GM12878 (cell line): ENCODE data around the gene PSMD11.

Experiments
- ATF3 ChIP-seq: IDR thresholded peaks from 2 replicates; pipeline ENCODE4 v1.6.1; 2011; ENCODE audit warnings: low read depth, mild to moderate bottlenecking, low read length, moderate library complexity, borderline replicate concordance; ENCODE audit errors: extremely low read depth
- CEBPB ChIP-seq, 2 experiments: fragments of 150-350 bp in 1 of 2; IDR thresholded peaks; 2 replicates each; pipeline ENCODE4 v1.6.1; 2012 to 2014; ENCODE audit warnings: low read depth in 2 of 2, low read length in 2 of 2, borderline replicate concordance in 1 of 2, inconsistent platforms in 1 of 2
- IRF3 ChIP-seq: fragments of 450-650 bp; IDR thresholded peaks from 2 replicates; pipeline ENCODE4 v1.6.1; 2014; ENCODE audit warnings: mild to moderate bottlenecking
- NR2F1 ChIP-seq: fragments of 450-650 bp; conservative IDR thresholded peaks from 2 replicates; pipeline ENCODE4 v1.6.1; 2017; ENCODE audit warnings: mild to moderate bottlenecking
- RB1 ChIP-seq: fragments of 450-650 bp; formaldehyde crosslinking; IDR thresholded peaks from 2 replicates; pipeline ENCODE4 v1.6.1; 2017; ENCODE audit warnings: mild to moderate bottlenecking, borderline replicate concordance
- SP1 ChIP-seq: IDR thresholded peaks from one replicate; pipeline ENCODE4 v1.6.1; 2011; ENCODE audit warnings: low read depth, low read length
- TF ChIP-seq, protein P1 (sequence below): IDR thresholded peaks from 2 replicates; pipeline ENCODE4 v1.6.1; 2012; ENCODE audit warnings: mild to moderate bottlenecking, low read depth, low read length
- TF ChIP-seq, protein P2 (sequence below), 3 experiments: IDR thresholded peaks in 2 of 3; conservative IDR thresholded peaks in 1 of 3; 2 replicates each; pipeline ENCODE4 v1.5.1; 2011; ENCODE audit warnings: low read depth in 3 of 3, low read length in 3 of 3, mild to moderate bottlenecking in 3 of 3, control low read depth in 2 of 3, moderate library complexity in 2 of 3, inconsistent platforms in 1 of 3, mixed read lengths in 1 of 3; ENCODE audit not compliant: control insufficient read depth in 2 of 3, insufficient read depth in 1 of 3; ENCODE audit errors: extremely low read depth in 1 of 3

DNA sequence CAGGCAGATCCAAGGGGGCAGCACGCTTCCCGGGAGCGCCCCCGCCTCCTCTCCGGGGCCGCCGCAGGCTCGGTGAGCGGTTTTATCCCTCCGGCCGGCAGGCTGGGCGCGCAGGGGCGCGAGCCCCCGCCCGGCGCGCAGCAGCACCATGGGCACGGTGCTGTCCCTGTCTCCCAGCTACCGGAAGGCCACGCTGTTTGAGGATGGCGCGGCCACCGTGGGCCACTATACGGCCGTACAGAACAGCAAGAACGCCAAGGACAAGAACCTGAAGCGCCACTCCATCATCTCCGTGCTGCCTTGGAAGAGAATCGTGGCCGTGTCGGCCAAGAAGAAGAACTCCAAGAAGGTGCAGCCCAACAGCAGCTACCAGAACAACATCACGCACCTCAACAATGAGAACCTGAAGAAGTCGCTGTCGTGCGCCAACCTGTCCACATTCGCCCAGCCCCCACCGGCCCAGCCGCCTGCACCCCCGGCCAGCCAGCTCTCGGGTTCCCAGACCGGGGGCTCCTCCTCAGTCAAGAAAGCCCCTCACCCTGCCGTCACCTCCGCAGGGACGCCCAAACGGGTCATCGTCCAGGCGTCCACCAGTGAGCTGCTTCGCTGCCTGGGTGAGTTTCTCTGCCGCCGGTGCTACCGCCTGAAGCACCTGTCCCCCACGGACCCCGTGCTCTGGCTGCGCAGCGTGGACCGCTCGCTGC is 43.3 kb downstream of the PSMD11 start:
- TF ChIP-seq RB1: no peak
- no peak for TF ChIP-seq CEBPB (IDR thresholded peaks at IDR 0.05; ENCODE audit: borderline replicate concordance in 1 of 2, low read depth in 2 of 2, low read length in 2 of 2)
- TF ChIP-seq, protein P1, sequence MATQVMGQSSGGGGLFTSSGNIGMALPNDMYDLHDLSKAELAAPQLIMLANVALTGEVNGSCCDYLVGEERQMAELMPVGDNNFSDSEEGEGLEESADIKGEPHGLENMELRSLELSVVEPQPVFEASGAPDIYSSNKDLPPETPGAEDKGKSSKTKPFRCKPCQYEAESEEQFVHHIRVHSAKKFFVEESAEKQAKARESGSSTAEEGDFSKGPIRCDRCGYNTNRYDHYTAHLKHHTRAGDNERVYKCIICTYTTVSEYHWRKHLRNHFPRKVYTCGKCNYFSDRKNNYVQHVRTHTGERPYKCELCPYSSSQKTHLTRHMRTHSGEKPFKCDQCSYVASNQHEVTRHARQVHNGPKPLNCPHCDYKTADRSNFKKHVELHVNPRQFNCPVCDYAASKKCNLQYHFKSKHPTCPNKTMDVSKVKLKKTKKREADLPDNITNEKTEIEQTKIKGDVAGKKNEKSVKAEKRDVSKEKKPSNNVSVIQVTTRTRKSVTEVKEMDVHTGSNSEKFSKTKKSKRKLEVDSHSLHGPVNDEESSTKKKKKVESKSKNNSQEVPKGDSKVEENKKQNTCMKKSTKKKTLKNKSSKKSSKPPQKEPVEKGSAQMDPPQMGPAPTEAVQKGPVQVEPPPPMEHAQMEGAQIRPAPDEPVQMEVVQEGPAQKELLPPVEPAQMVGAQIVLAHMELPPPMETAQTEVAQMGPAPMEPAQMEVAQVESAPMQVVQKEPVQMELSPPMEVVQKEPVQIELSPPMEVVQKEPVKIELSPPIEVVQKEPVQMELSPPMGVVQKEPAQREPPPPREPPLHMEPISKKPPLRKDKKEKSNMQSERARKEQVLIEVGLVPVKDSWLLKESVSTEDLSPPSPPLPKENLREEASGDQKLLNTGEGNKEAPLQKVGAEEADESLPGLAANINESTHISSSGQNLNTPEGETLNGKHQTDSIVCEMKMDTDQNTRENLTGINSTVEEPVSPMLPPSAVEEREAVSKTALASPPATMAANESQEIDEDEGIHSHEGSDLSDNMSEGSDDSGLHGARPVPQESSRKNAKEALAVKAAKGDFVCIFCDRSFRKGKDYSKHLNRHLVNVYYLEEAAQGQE: no peak
- TF ChIP-seq, protein P2, sequence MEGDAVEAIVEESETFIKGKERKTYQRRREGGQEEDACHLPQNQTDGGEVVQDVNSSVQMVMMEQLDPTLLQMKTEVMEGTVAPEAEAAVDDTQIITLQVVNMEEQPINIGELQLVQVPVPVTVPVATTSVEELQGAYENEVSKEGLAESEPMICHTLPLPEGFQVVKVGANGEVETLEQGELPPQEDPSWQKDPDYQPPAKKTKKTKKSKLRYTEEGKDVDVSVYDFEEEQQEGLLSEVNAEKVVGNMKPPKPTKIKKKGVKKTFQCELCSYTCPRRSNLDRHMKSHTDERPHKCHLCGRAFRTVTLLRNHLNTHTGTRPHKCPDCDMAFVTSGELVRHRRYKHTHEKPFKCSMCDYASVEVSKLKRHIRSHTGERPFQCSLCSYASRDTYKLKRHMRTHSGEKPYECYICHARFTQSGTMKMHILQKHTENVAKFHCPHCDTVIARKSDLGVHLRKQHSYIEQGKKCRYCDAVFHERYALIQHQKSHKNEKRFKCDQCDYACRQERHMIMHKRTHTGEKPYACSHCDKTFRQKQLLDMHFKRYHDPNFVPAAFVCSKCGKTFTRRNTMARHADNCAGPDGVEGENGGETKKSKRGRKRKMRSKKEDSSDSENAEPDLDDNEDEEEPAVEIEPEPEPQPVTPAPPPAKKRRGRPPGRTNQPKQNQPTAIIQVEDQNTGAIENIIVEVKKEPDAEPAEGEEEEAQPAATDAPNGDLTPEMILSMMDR (IDR thresholded peaks at IDR 0.05 in 2 of 3, conservative IDR thresholded peaks at IDR 0.05 in 1 of 3; ENCODE audit: control insufficient read depth in 2 of 3, extremely low read depth in 1 of 3, insufficient read depth in 1 of 3, low read depth in 3 of 3, low read length in 3 of 3): peak in 1 of 3 experiments; percentile 22; a peak in 1 of 6 replicates
- no peak for TF ChIP-seq NR2F1
- TF ChIP-seq IRF3: no peak
- no peak for TF ChIP-seq ATF3
- no peak for TF ChIP-seq SP1
